Naive thymus-derived CD4-positive, alpha-beta T cell (primary cell): ENCODE data around the gene PANK4. TPM values are rescaled to one million over a fixed set of nuclear protein-coding genes. Genes with fewer than 3 reads are reported as not detected.

ENCODE experiments used
- ATAC-seq: fragments of 150-1000 bp; cut with Tn5 transposase; 2 replicates; pipeline ENCODE4 v1.10.0; 2021; ENCODE audit warnings: mild to moderate bottlenecking, moderate library complexity
- CTCF ChIA-PET: fragments of 350-600 bp; sonication (Branson Sonifier 250); formaldehyde crosslinking; loops from one replicate; lab custom pipeline; 2021; ENCODE audit warnings: antibody characterized with exemption; lab: Charles Lee
- POLR2A ChIA-PET: fragments of 350-600 bp; sonication (Branson Sonifier 250); formaldehyde crosslinking; loops from one replicate; lab custom pipeline; 2021; ENCODE audit warnings: antibody characterized with exemption, inconsistent platforms; lab: Charles Lee
- DNase-seq, 9 donors: peaks; one replicate each; pipeline versions ENCODE4 v3.0.0 to v3.0.0-alpha.2; 2020 to 2022; ENCODE audit warnings: mixed read lengths in 1 of 9
- H3K27ac ChIP-seq: one replicate; pipeline ENCODE4 v1.7.0; 2013; ENCODE audit warnings: mild to moderate bottlenecking, low read depth, low read length, moderate library complexity
- H3K27me3 ChIP-seq, 2 donors: one replicate each; pipeline ENCODE4 v1.7.0; 2013; ENCODE audit warnings: low read length in 2 of 2, mild to moderate bottlenecking in 2 of 2, moderate library complexity in 2 of 2; ENCODE audit not compliant: control insufficient read depth in 2 of 2, insufficient read depth in 2 of 2
- H3K36me3 ChIP-seq, 3 experiments: 1 replicate in 2 of 3; 2 replicates in 1 of 3; pipeline ENCODE4 v1.7.0; 2013; ENCODE audit warnings: low read length in 3 of 3, mild to moderate bottlenecking in 3 of 3, moderate library complexity in 1 of 3; ENCODE audit not compliant: insufficient read depth in 3 of 3, control insufficient read depth in 2 of 3
- H3K4me1 ChIP-seq, 2 donors: one replicate each; pipeline ENCODE4 v1.7.0; 2013; ENCODE audit warnings: low read length in 2 of 2, mild to moderate bottlenecking in 2 of 2, moderate library complexity in 1 of 2; ENCODE audit not compliant: control insufficient read depth in 2 of 2, insufficient read depth in 2 of 2
- H3K4me3 ChIP-seq: 2 replicates; pipeline ENCODE4 v1.7.0; 2013; ENCODE audit warnings: mild to moderate bottlenecking, low read length
- H3K9me3 ChIP-seq, 3 experiments: 1 replicate in 2 of 3; 2 replicates in 1 of 3; pipeline ENCODE4 v1.7.0; 2013; ENCODE audit warnings: low read length in 3 of 3; ENCODE audit not compliant: control insufficient read depth in 2 of 3
- H3K27ac Mint-ChIP-seq, 9 donors: one replicate each; pipeline ENCODE4 v1.8.0; 2020 to 2022; ENCODE audit warnings: mixed read lengths in 9 of 9, mild to moderate bottlenecking in 8 of 9, moderate library complexity in 5 of 9, inconsistent platforms in 2 of 9
- H3K27me3 Mint-ChIP-seq, 5 donors: one replicate each; pipeline ENCODE4 v1.8.0; 2021 to 2022; ENCODE audit warnings: mixed read lengths in 5 of 5, mild to moderate bottlenecking in 1 of 5
- H3K36me3 Mint-ChIP-seq, 5 donors: one replicate each; pipeline ENCODE4 v1.8.0; 2020 to 2022; ENCODE audit warnings: mixed read lengths in 5 of 5, mild to moderate bottlenecking in 3 of 5, inconsistent platforms in 1 of 5
- H3K4me1 Mint-ChIP-seq, 7 donors: one replicate each; pipeline ENCODE4 v1.8.0; 2020 to 2022; ENCODE audit warnings: mixed read lengths in 7 of 7, mild to moderate bottlenecking in 3 of 7, inconsistent platforms in 1 of 7
- H3K4me3 Mint-ChIP-seq, 10 donors: one replicate each; pipeline ENCODE4 v1.8.0; 2020 to 2022; ENCODE audit warnings: mild to moderate bottlenecking in 10 of 10, mixed read lengths in 10 of 10, moderate library complexity in 6 of 10, inconsistent platforms in 2 of 10
- H3K9me3 Mint-ChIP-seq, 11 donors: one replicate each; pipeline ENCODE4 v1.8.0; 2020 to 2022; ENCODE audit warnings: mixed read lengths in 11 of 11, mild to moderate bottlenecking in 4 of 11, inconsistent platforms in 1 of 11, moderate library complexity in 1 of 11
- intact Hi-C, 2 donors: fragments of 100-400 bp; cut with micrococcal nuclease; formaldehyde crosslinking; loops; one replicate each; pipeline ENCODE4 v1.15.1; 2023
- polyA plus RNA-seq, 2 donors: library from polyadenylated mRNA; unstranded; fragments of 300-500 nt; fragmentation: Illumina TruSeq; gene quantifications; one replicate each; pipeline ENCODE4 v1.2.3, GENCODE V29; 2021
- total RNA-seq, 6 experiments: library from RNA in 5 of 6; stranded (reverse) in 5 of 6; gene quantifications; 1 replicate in 5 of 6; 2 replicates in 1 of 6; pipeline ENCODE4 v1.2.3 and lab custom pipeline; 2021 to 2026

Gene PANK4
- total and polyA plus RNA-seq, 7 experiments from 2014 or later: 12.7 to 91.2 (median 64.4) TPM

DNA sequence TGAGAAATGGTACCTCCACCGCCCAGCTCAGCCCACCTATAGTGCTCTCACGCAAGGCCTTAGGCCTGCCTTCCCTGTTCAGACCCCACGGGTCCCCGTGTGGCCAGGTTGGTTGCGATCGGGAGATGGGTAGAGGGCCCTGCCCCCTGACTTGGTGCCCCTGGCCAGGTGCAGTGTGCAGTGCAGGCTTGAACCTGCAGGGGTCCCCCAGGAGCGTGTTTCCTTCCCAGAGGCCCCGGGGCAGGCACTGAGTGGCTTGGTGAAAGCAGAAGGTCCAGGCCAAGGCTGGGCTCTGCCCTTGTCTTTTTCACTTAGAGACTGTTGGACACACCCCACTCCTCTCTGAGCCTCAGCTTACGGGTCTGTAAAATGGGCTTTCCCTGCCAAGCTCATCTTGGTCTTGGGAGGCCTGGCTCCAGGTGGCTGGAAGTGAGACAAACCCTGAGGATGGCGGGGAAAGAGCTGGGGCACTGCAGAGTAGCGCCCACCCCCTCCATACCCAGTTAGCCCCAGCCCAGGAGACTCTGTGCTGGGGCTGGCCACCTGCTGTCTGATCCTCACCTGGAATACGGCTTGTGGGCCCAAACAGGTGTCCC, 13.0 kb upstream of the PANK4 start:
- intact Hi-C loops: no loop called here
- Mint-ChIP-seq H3K9me3 (no peaks in the 10 kb centered on the region), H3K36me3 (no peaks in the 10 kb centered on the region), H3K4me1 (peaks cover 0 to 19% (median 6%) of the 10 kb centered on the region in 7 donors), H3K27ac (no peak overlapping the region), H3K4me3 (no peak overlapping the region), H3K27me3 (peaks cover 0 to 31% (median 0%) of the 10 kb centered on the region in 5 donors)
- peak; percentile 63 for ATAC-seq
- H3K4me3 ChIP-seq: no peak overlapping the region
- H3K9me3 ChIP-seq: no peaks in the 10 kb centered on the region
- H3K4me1 ChIP-seq: peaks cover 0 to 15% of the 10 kb centered on the region in 2 donors
- CTCF ChIA-PET: interaction anchor here (1.5 kb wide), 1 partner anchor 8 kb away, joined by 3 read pairs; no protein-coding TSS in a partner anchor
- H3K36me3 ChIP-seq: no peaks in the 10 kb centered on the region
- no peak overlapping the region for H3K27ac ChIP-seq
- H3K27me3 ChIP-seq: no peaks in the 10 kb centered on the region
- DNase-seq: no peak
- POLR2A ChIA-PET: interaction anchor here (0.9 to 11.7 kb wide), 3 partner anchors 9 to 148 kb away, joined by 4 to 294 read pairs (median 5); partner anchors contain the start of genes HES5, MORN1, PANK4 and RER1

DNA sequence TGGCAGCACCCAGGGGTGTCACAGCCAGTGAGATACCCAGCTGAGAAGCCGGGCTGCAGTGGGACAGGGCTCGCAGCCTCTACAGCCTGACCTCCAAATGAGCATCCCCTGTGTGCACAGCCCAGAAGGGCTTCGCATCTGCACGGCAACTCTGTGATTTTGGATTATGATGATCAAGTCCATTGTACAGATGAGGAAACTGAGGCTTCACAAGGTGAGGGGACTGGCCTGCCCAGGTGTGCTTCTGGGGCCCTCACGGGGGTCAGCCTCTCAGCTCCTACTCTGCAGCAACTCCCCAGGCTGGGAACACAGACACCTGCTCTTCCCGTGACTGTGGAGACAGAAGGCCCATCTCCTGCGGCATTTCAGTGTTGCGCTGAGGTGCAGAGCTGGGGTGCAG, 12.5 kb upstream of the PANK4 start:
- no peak overlapping the region for H3K27ac Mint-ChIP-seq
- H3K36me3 ChIP-seq: no peaks in the 10 kb centered on the region
- peaks cover 0 to 11% of the 10 kb centered on the region in 2 donors for H3K4me1 ChIP-seq
- intact Hi-C loops: no loop called here
- no peak overlapping the region for H3K4me3 ChIP-seq
- peaks cover 0 to 33% (median 0%) of the 10 kb centered on the region in 5 donors for H3K27me3 Mint-ChIP-seq
- no peak overlapping the region for H3K27ac ChIP-seq
- no peak overlapping the region for H3K4me3 Mint-ChIP-seq
- H3K27me3 ChIP-seq: no peaks in the 10 kb centered on the region
- ChIA-PET CTCF (interaction anchor here (1.5 kb wide), 1 partner anchor 8 kb away, joined by 3 read pairs; no protein-coding TSS in a partner anchor), POLR2A (interaction anchor here (1.6 to 11.7 kb wide), 2 partner anchors 9 to 10 kb away, joined by 4 to 294 read pairs; partner anchors contain the start of genes HES5 and PANK4)
- DNase-seq (no peak), ATAC-seq (no peak)
- no peaks in the 10 kb centered on the region for H3K9me3 Mint-ChIP-seq
- no peaks in the 10 kb centered on the region for H3K9me3 ChIP-seq
- peaks cover 0 to 14% (median 6%) of the 10 kb centered on the region in 7 donors for H3K4me1 Mint-ChIP-seq
- H3K36me3 Mint-ChIP-seq: no peaks in the 10 kb centered on the region

DNA sequence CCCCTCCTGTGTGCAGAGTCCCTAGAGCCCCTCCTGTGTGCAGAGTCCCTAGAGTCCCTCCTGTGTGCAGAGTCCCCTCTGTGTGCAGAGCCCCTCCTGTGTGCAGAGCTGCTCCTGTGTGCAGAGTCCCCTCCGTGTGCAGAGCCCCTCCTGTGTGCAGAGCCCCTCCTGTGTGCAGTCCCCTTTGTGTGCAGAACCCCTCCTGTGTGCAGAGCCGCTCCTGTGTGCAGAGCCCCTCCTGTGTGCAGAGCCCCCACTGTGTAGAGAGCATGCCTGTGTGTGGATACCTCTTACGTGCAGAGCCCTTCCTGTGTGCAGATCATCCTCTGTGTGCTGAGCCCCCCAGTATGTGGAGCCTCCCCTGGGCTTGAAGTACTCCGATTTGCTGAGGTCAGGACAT, 12.0 kb upstream of the PANK4 start:
- H3K9me3 ChIP-seq: no peaks in the 10 kb centered on the region
- ATAC-seq (no peak), DNase-seq (no peak)
- Mint-ChIP-seq H3K36me3 (no peaks in the 10 kb centered on the region), H3K4me3 (no peak overlapping the region), H3K9me3 (no peaks in the 10 kb centered on the region), H3K4me1 (peaks cover 0 to 13% (median 6%) of the 10 kb centered on the region in 7 donors), H3K27ac (peak overlapping the region in 1 of 9 donors; percentile 23), H3K27me3 (peaks cover 0 to 36% (median 0%) of the 10 kb centered on the region in 5 donors)
- no peaks in the 10 kb centered on the region for H3K36me3 ChIP-seq
- H3K27me3 ChIP-seq: no peaks in the 10 kb centered on the region
- CTCF ChIA-PET: no interaction called here
- H3K4me1 ChIP-seq: peaks cover 0 to 8% of the 10 kb centered on the region in 2 donors
- intact Hi-C loops: no loop called here
- no peak overlapping the region for H3K27ac ChIP-seq
- H3K4me3 ChIP-seq: no peak overlapping the region
- POLR2A ChIA-PET: interaction anchor here (1.6 to 11.7 kb wide), 2 partner anchors 9 to 10 kb away, joined by 4 to 294 read pairs; partner anchors contain the start of genes HES5 and PANK4

DNA sequence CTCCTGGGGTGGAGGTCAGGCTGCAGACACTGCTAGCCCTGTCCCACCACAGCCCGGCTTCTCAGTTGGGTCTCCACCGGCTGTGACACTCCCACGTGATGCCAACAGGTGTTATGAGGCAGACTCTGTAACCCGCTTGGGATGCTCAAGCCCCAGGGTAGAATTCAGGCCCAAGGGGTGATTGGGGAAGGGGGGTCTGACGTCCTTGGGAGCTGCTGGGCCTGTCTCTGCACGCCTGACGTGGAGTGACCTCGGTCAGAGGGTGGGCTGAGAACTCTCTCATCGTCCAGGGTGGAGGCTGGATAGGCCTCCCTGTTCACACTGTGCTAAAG, 11.4 kb upstream of the PANK4 start:
- H3K9me3 ChIP-seq: no peaks in the 10 kb centered on the region
- H3K9me3 Mint-ChIP-seq: no peaks in the 10 kb centered on the region
- no peaks in the 10 kb centered on the region for H3K36me3 ChIP-seq
- CTCF ChIA-PET: no interaction called here
- H3K27me3 Mint-ChIP-seq: peaks cover 0 to 38% (median 1%) of the 10 kb centered on the region in 5 donors
- peaks cover 0 to 8% of the 10 kb centered on the region in 2 donors for H3K4me1 ChIP-seq
- no peaks in the 10 kb centered on the region for H3K27me3 ChIP-seq
- no peak overlapping the region for H3K27ac Mint-ChIP-seq
- H3K36me3 Mint-ChIP-seq: no peaks in the 10 kb centered on the region
- intact Hi-C loops: no loop called here
- DNase-seq (no peak), ATAC-seq (no peak)
- no peak overlapping the region for H3K27ac ChIP-seq
- no peak overlapping the region for H3K4me3 ChIP-seq
- H3K4me3 Mint-ChIP-seq: no peak overlapping the region
- POLR2A ChIA-PET: no interaction called here
- H3K4me1 Mint-ChIP-seq: peaks cover 0 to 13% (median 6%) of the 10 kb centered on the region in 7 donors

DNA sequence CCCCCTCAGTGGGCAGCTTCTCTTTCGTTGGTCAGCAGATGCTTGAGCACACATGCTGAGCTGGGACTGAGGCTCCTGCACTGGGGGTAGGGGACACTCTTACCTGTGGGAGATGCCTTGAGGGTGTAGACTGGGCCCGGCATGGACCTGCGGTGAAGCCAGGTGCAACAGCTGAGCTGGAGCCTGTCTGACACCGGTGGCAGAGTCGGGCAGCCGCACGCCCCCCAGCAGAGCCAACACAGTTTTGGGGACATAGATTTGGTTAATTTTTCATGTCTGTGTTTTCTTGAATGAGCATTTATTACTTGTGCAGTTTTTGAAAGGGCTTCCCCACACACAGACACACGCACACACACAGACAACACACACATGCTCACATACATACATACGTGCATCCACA, 9.6 kb upstream of the PANK4 start:
- intact Hi-C loops: no loop called here
- Histone ChIP-seq H3K9me3 (no peaks in the 10 kb centered on the region), H3K4me1 (peaks cover 1 to 3% of the 10 kb centered on the region in 2 donors), H3K27ac (no peak overlapping the region), H3K27me3 (peaks cover 2 to 6% of the 10 kb centered on the region in 2 donors), H3K4me3 (no peak overlapping the region), H3K36me3 (no peaks in the 10 kb centered on the region)
- no peak for DNase-seq
- CTCF ChIA-PET: no interaction called here
- Mint-ChIP-seq H3K4me3 (peak overlapping the region in 1 of 10 donors; percentile 34), H3K36me3 (no peaks in the 10 kb centered on the region), H3K27me3 (peaks cover 0 to 34% (median 2%) of the 10 kb centered on the region in 5 donors), H3K27ac (no peak overlapping the region), H3K9me3 (no peaks in the 10 kb centered on the region), H3K4me1 (peaks cover 0 to 2% (median 1%) of the 10 kb centered on the region in 7 donors)
- POLR2A ChIA-PET: interaction anchor here (0.8 to 13.2 kb wide), 3 partner anchors 8 to 390 kb away, joined by 3 to 294 read pairs (median 4); no protein-coding TSS in a partner anchor
- ATAC-seq: no peak

GRCh38 chr1:2535455-2535854, 9.1 kb upstream of the PANK4 start:
- Mint-ChIP-seq H3K27ac (no peak overlapping the region), H3K36me3 (no peaks in the 10 kb centered on the region), H3K27me3 (peaks cover 0 to 39% (median 2%) of the 10 kb centered on the region in 5 donors), H3K4me3 (no peak overlapping the region), H3K9me3 (no peaks in the 10 kb centered on the region), H3K4me1 (peaks cover 0 to 6% (median 4%) of the 10 kb centered on the region in 7 donors)
- POLR2A ChIA-PET: interaction anchor here (0.7 to 13.2 kb wide), 4 partner anchors 9 to 389 kb away, joined by 3 to 294 read pairs (median 4); partner anchors contain the start of gene PANK4
- intact Hi-C loops: no loop called here
- Histone ChIP-seq H3K27ac (no peak overlapping the region), H3K4me3 (no peak overlapping the region), H3K4me1 (peaks cover 5 to 7% of the 10 kb centered on the region in 2 donors), H3K27me3 (peaks cover 4 to 10% of the 10 kb centered on the region in 2 donors), H3K36me3 (no peaks in the 10 kb centered on the region), H3K9me3 (no peaks in the 10 kb centered on the region)
- DNase-seq (no peak), ATAC-seq (no peak)
- CTCF ChIA-PET: no interaction called here
